CD14-positive monocyte (primary cell): Measurements from ENCODE around the gene GAN. TPM values are rescaled to one million over a fixed set of nuclear protein-coding genes. Genes with fewer than 3 reads are reported as not detected.

Source experiments
- DNase-seq, 3 donors: peaks; one replicate each; pipeline ENCODE4 v3.0.0-alpha.2; 2011 to 2022
- H2AFZ ChIP-seq: 2 replicates; pipeline ENCODE4 v1.6.0; 2012; ENCODE audit warnings: mild to moderate bottlenecking, low read depth, low read length, inconsistent platforms; ENCODE audit not compliant: insufficient read depth, poor library complexity, severe bottlenecking
- H3K27ac ChIP-seq, 2 donors: 1 replicate in 1 of 2; 2 replicates in 1 of 2; pipeline ENCODE4 v1.5.1; 2012 to 2013; ENCODE audit warnings: low read length in 2 of 2, control low read depth in 1 of 2, inconsistent platforms in 1 of 2, low read depth in 1 of 2, mild to moderate bottlenecking in 1 of 2
- H3K27me3 ChIP-seq, 2 donors: one replicate each; pipeline versions ENCODE4 v1.6.0 to v1.6.1; 2011 to 2013; ENCODE audit warnings: low read length in 2 of 2; ENCODE audit not compliant: control insufficient read depth in 2 of 2, insufficient read depth in 2 of 2
- H3K36me3 ChIP-seq, 2 donors: replicated peaks in 1 of 2; 1 replicate in 1 of 2; 2 replicates in 1 of 2; pipeline versions ENCODE4 v1.5.1 to v1.6.1; 2012 to 2013; ENCODE audit warnings: low read length in 2 of 2, control low read depth in 1 of 2, inconsistent platforms in 1 of 2, mild to moderate bottlenecking in 1 of 2; ENCODE audit not compliant: insufficient read depth in 2 of 2, control insufficient read depth in 1 of 2
- H3K4me1 ChIP-seq, 2 donors: 1 replicate in 1 of 2; 2 replicates in 1 of 2; pipeline versions ENCODE4 v1.5.1 to v1.6.1; 2012 to 2013; ENCODE audit warnings: low read length in 2 of 2, control low read depth in 1 of 2, inconsistent platforms in 1 of 2, mild to moderate bottlenecking in 1 of 2, moderate library complexity in 1 of 2; ENCODE audit not compliant: insufficient read depth in 2 of 2, control insufficient read depth in 1 of 2
- H3K4me2 ChIP-seq: replicated peaks from 2 replicates; pipeline ENCODE3; 2012; ENCODE audit warnings: low read length, moderate library complexity, mild to moderate bottlenecking; ENCODE audit not compliant: poor library complexity, severe bottlenecking; ENCODE audit errors: extremely low read depth
- H3K4me3 ChIP-seq, 3 experiments: fragments of 200-600 bp in 1 of 3; sonication (generic) in 1 of 3; replicated peaks in 1 of 3; 1 replicate in 2 of 3; 2 replicates in 1 of 3; pipeline ENCODE4 v1.5.1; 2011 to 2013; ENCODE audit warnings: low read length in 3 of 3, mild to moderate bottlenecking in 3 of 3, control low read depth in 2 of 3, low read depth in 2 of 3, inconsistent platforms in 1 of 3, moderate library complexity in 1 of 3
- H3K79me2 ChIP-seq: 2 replicates; pipeline ENCODE4 v1.6.0; 2012; ENCODE audit warnings: mild to moderate bottlenecking, control low read depth, inconsistent platforms, low read length, moderate library complexity; ENCODE audit not compliant: insufficient read depth
- H3K9ac ChIP-seq: 2 replicates; pipeline ENCODE4 v1.6.0; 2017; ENCODE audit warnings: low read length, mild to moderate bottlenecking; ENCODE audit not compliant: insufficient read depth, poor library complexity, severe bottlenecking
- H3K9me3 ChIP-seq, 2 donors: replicated peaks in 1 of 2; 1 replicate in 1 of 2; 2 replicates in 1 of 2; pipeline versions ENCODE4 v1.5.1 to v1.6.1; 2012 to 2013; ENCODE audit warnings: low read length in 2 of 2, control low read depth in 1 of 2; ENCODE audit not compliant: control insufficient read depth in 1 of 2, insufficient read depth in 1 of 2
- H4K20me1 ChIP-seq: 2 replicates; pipeline ENCODE4 v1.6.0; 2012; ENCODE audit warnings: mild to moderate bottlenecking, low read length, control low read depth, moderate library complexity; ENCODE audit not compliant: insufficient read depth
- H3K27ac Mint-ChIP-seq, 7 donors: one replicate each; pipeline ENCODE4 v1.8.0; 2020; ENCODE audit warnings: mild to moderate bottlenecking in 7 of 7, mixed read lengths in 7 of 7, moderate library complexity in 6 of 7, inconsistent platforms in 2 of 7
- H3K27me3 Mint-ChIP-seq, 3 donors: one replicate each; pipeline ENCODE4 v1.8.0; 2021 to 2022; ENCODE audit warnings: low read depth in 3 of 3, mild to moderate bottlenecking in 3 of 3, mixed read lengths in 3 of 3, moderate library complexity in 3 of 3, inconsistent platforms in 1 of 3
- H3K36me3 Mint-ChIP-seq, 2 donors: one replicate each; pipeline ENCODE4 v1.8.0; 2020; ENCODE audit warnings: mixed read lengths in 2 of 2, inconsistent platforms in 1 of 2, mild to moderate bottlenecking in 1 of 2
- H3K4me1 Mint-ChIP-seq: one replicate; pipeline ENCODE4 v1.8.0; 2020; ENCODE audit warnings: mild to moderate bottlenecking, mixed read lengths
- H3K4me3 Mint-ChIP-seq, 2 donors: one replicate each; pipeline ENCODE4 v1.8.0; 2020; ENCODE audit warnings: mild to moderate bottlenecking in 2 of 2, mixed read lengths in 2 of 2, moderate library complexity in 1 of 2
- H3K9me3 Mint-ChIP-seq, 7 donors: one replicate each; pipeline ENCODE4 v1.8.0; 2020 to 2022; ENCODE audit warnings: mixed read lengths in 7 of 7, mild to moderate bottlenecking in 6 of 7, moderate library complexity in 6 of 7, inconsistent platforms in 2 of 7
- WGBS: methylation state at CpG from one replicate; pipeline ENCODE4 v1.1.5; 2013; ENCODE audit warnings: missing lambda C conversion rate; ENCODE audit not compliant: insufficient coverage; 5-methylcytosine and 5-hydroxymethylcytosine counted together
- intact Hi-C, 2 donors: fragments of 100-400 bp; cut with micrococcal nuclease; formaldehyde crosslinking; loops; one replicate each; pipeline versions ENCODE4 v1.15.0 to v1.15.1; 2023
- polyA plus RNA-seq, 3 donors: library from polyadenylated mRNA; depleted of rRNA in 1 of 3; unstranded in 2 of 3; stranded (reverse) in 1 of 3; fragments of 300-500 nt in 2 of 3; fragments of >200 nt in 1 of 3; fragmentation: Illumina TruSeq in 2 of 3; gene quantifications; 1 replicate in 2 of 3; 2 replicates in 1 of 3; pipeline ENCODE4 v1.2.3, GENCODE V29; 2012 to 2021
- TF ChIP-seq, protein P1 (sequence below): fragments of 200-600 bp; IDR thresholded peaks from one replicate; pipeline ENCODE4 v1.8.0; 2022; ENCODE audit warnings: antibody characterized with exemption, mild to moderate bottlenecking

GAN gene
- polyA plus RNA-seq, 3 donors, result 0.89 to 1.2 (median 1.0) TPM

- Histone ChIP-seq H3K27ac (no peak overlapping the region), H3K4me3 (no peak overlapping the region), H3K9me3 (no peaks in the 10 kb centered on the region), H3K27me3 (no peaks in the 10 kb centered on the region), H3K4me1 (no peaks in the 10 kb centered on the region), H3K4me2 (no peak overlapping the region), H2AFZ (no peak overlapping the region), H3K9ac (no peak overlapping the region), H3K36me3 (no peaks in the 10 kb centered on the region), H4K20me1 (no peaks in the 10 kb centered on the region), H3K79me2 (no peaks in the 10 kb centered on the region)
- Mint-ChIP-seq H3K4me1 (peaks cover 9% of the 10 kb centered on the region), H3K36me3 (no peaks in the 10 kb centered on the region), H3K27ac (no peak overlapping the region), H3K27me3 (peaks cover 0 to 2% (median 2%) of the 10 kb centered on the region in 3 donors), H3K9me3 (no peaks in the 10 kb centered on the region), H3K4me3 (no peak overlapping the region)
- WGBS, result 100% methylated on average over 3 of the region's 3 CpGs
- intact Hi-C loops, result no loop called here
- no peak for DNase-seq
- TF ChIP-seq, protein P1, sequence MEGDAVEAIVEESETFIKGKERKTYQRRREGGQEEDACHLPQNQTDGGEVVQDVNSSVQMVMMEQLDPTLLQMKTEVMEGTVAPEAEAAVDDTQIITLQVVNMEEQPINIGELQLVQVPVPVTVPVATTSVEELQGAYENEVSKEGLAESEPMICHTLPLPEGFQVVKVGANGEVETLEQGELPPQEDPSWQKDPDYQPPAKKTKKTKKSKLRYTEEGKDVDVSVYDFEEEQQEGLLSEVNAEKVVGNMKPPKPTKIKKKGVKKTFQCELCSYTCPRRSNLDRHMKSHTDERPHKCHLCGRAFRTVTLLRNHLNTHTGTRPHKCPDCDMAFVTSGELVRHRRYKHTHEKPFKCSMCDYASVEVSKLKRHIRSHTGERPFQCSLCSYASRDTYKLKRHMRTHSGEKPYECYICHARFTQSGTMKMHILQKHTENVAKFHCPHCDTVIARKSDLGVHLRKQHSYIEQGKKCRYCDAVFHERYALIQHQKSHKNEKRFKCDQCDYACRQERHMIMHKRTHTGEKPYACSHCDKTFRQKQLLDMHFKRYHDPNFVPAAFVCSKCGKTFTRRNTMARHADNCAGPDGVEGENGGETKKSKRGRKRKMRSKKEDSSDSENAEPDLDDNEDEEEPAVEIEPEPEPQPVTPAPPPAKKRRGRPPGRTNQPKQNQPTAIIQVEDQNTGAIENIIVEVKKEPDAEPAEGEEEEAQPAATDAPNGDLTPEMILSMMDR, result no peak
Observed at GRCh38 chr16:81276323-81276722, 38.4 kb upstream of the GAN start.

- Histone ChIP-seq H3K4me1 (no peaks in the 10 kb centered on the region), H3K9me3 (no peaks in the 10 kb centered on the region), H3K79me2 (no peaks in the 10 kb centered on the region), H3K4me3 (no peak overlapping the region), H3K27me3 (no peaks in the 10 kb centered on the region), H3K36me3 (no peaks in the 10 kb centered on the region), H3K4me2 (no peak overlapping the region), H4K20me1 (no peaks in the 10 kb centered on the region), H3K9ac (no peak overlapping the region), H3K27ac (no peak overlapping the region), H2AFZ (no peak overlapping the region)
- Mint-ChIP-seq H3K36me3 (no peaks in the 10 kb centered on the region), H3K4me1 (peaks cover 4% of the 10 kb centered on the region), H3K4me3 (no peak overlapping the region), H3K9me3 (no peaks in the 10 kb centered on the region), H3K27me3 (peaks cover 2 to 4% (median 2%) of the 10 kb centered on the region in 3 donors), H3K27ac (no peak overlapping the region)
- DNase-seq, result no peak
- 93% methylated on average over 5 of the region's 6 CpGs for WGBS
- intact Hi-C loops, result no loop called here
- TF ChIP-seq, protein P1, result no peak
Observed at GRCh38 chr16:81277541-81278080, 37.2 kb upstream of the GAN start.
